GM19395 (cell line): Measurements from ENCODE around the gene FSD2.
A peak's percentile ranks its signal among the peaks of the same experiment; 100 is the strongest.

ENCODE experiments used
- ATAC-seq: cut with Tn5 transposase; IDR thresholded peaks from one replicate; pipeline ENCODE4 v1.9.1; 2021; ENCODE audit warnings: mild to moderate bottlenecking, moderate library complexity; ENCODE audit not compliant: unreplicated experiment

The FSD2 gene, protein sequence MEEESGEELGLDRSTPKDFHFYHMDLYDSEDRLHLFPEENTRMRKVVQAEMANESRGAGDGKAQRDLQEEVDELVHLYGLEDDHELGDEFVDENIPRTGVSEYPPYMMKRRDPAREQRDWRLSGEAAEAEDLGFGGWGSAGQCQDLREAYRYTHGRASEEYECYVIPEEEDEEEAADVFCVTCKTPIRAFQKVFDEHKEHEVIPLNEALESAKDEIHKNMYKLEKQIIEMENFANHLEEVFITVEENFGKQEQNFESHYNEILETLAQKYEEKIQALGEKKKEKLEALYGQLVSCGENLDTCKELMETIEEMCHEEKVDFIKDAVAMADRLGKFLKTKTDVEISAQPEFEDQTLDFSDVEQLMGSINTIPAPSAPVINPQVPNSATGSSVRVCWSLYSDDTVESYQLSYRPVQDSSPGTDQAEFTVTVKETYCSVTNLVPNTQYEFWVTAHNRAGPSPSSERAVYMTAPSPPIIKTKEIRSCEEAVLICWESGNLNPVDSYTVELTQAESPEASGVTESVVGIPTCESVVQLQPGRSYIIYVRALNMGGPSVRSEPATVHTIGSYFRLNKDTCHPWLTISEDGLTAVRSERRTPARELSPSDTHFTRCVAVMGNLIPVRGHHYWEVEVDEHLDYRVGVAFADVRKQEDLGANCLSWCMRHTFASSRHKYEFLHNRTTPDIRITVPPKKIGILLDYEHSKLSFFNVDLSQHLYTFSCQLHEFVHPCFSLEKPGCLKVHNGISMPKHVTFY

DNA sequence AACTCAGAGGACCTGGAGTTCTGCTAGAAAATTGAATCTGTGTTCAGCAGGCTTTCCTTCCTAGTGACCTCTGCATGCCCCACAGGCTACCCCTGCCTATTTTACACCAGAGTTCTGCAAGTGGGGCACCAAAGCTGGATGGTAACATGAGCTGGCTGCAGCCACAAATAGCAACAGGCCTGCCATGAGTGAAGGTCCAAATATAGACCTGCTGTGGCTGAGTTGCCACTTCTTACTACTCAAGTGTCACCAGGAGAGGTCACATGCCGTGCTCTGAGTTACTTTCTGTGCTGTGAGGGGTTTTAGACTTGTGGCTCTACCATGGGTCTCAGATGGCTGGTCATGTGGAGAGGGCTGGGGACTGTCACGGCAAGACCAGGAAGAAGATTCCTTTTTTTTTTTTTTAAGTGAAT, at the start of gene FSD2:
TSS of gene FSD2 (minus strand) at position 76 of the 413 bp plus-strand sequence. CDS start 18,679 bp downstream, outside the sequence.
- peak; percentile 67 for ATAC-seq

DNA sequence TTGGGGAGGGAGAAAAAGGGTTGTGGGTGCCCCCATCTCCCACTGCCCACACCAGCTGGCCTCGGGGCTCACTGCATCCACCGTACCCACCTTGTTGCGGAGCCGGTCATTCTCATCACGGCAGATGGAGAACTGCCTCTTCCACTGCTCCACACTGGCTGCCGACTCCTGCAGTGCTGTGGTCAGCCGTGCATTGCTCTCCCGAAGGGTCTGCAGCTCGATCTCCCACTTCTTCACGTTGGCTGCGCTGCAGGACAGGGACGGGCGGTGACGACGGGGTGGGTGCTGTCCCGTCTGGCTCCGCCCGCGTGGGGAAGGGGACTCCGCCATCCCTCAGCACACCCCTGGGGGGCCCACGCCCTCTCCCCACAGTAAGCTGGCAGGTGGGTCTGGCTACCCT, 48.7 kb upstream of the FSD2 start:
- ATAC-seq = no peak

DNA sequence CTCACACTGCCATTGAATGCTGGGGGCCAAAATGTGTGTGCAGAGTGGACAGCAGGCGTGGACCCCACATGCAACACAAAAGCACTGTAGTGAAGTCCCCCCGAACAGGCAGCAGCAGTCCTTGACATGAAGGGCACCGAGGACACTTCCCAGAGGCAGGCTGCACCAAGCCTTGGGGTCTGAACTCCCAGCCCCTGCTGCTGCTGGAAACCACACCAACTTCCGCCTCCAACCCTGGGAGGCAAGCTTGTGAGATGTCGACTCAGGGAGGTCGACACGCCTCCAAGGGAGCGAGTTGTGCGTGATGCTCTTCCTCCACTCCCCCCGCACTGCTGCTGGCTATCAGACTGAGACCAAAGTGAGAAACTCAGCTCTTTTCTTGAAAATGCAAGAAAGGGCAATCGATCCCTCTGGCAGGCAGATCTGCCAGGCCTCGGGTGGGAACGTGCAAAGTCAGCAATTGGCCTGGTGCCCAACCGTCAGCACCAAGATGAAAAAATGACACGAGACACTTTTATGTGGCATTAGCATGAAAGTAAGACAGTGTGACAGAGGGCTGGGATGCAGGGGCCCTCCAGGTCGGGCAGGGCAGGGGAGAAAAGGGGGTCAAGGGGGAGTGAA, 47.2 kb upstream of the FSD2 start:
- no peak for ATAC-seq

DNA sequence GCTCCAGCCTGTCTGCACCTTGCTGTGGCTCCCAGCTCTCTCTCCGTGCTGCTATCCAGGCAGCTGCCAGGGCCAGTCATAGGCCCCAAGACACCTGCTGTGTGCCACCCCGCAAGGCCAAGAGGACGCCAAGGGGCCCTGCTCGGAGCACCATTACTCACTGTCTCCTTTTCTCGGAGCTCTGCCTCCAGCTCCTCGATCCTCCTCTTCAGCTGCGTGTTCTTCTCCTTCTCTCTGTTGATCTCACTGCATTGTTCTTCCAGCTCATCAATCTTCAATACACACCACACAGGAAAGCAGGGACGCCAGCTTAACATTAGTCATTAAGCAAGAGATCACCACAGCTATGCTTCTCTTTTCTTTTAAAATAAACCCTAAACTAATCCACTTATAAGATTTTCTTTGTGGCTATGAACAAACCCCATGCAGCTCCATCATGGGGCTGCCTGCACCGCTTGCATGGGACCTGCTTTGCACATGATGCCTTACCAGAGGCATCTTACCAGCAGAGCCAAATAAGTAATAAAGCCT, 46.2 kb upstream of the FSD2 start:
- no peak for ATAC-seq

DNA sequence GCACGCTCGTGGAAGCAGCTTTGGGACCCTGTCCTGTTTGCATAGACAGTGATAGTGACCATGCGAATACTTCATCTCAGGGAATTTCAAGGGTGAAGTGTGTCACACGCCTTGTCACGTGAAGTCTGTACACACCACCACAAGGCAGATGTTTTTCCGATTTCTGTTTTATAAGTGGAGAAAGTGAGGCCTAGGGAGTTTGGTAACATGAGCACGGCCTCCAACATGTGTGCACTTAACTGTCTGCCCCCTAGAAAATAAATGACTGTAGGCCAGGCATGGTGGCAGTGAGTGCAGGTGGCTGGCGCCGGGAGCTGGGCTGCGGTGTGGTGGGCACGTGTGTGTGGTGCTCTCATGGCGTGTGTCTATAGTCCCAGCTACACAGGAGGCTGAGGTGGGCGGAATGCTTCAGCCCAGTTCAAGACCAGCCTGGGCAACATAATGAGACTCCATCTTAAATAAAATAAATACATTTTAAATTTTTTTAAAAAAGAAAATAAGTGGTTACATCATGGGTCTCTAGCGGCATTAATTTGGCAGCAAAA, 45.5 kb upstream of the FSD2 start:
- ATAC-seq = no peak

DNA sequence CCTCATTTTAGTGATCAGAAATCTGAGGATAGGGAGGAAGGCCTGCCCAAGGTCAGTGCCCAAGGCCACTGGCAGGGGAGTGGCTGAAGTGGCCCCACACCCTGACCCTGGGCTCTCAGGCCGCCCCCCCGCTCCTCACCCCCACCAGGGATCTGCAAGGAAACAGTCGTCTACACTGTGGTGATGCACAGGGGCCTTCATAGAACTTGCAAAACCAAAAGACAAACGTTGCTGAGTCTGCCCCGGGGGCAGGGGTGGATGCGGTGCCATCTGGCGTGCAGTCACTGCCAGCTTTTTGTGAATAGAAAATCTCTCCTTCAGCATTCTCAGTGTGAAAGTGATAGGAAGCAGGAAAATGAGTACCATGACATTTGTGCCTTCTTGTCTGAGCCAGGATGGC, 44.9 kb upstream of the FSD2 start:
- no peak for ATAC-seq

DNA sequence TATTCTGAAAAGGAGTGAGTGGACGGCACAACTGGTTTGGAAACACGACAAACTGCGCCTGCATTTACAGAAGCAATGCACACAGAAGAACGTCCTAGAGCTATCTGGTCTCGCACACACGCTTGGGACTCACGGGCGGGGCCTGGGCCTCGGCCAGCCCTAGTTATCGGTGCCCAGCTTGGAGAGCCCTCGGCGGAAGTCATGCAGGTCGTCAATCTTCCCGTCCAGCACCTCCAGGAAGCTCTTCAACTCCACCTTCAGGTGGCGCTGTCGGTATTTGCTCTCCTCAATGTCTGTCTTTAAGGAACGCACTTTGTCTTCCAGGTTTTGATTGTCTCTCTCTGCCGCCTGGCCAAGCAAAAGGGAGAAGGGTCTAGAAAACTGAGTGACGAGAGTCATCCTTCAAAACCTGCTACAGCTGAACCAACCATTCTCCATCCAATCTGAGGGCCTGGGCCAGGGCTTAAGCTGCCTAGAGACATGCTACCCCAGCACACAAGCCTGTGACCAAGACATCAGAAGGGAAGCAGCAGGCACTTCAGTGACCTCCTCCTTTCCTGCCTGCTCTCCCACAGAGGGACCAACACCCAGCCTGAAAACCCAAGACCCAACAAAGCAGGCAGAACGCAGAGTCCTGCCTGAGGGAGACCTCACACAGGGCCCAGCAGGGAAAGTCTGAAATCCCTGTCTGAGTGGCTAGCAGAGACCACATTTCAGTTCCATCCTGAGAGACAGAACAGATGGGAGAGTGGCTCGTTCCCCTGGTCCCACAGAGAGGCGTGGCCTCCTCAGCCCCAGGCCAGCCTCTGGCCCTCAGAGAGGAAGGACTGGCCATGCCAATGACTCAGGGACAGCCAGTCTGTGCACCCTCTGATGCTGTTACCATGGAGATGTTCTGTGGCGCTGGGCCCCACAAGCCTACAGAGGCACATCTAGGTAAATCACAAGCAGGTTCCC, 44.0 kb upstream of the FSD2 start:
- peak; percentile 71 for ATAC-seq

DNA sequence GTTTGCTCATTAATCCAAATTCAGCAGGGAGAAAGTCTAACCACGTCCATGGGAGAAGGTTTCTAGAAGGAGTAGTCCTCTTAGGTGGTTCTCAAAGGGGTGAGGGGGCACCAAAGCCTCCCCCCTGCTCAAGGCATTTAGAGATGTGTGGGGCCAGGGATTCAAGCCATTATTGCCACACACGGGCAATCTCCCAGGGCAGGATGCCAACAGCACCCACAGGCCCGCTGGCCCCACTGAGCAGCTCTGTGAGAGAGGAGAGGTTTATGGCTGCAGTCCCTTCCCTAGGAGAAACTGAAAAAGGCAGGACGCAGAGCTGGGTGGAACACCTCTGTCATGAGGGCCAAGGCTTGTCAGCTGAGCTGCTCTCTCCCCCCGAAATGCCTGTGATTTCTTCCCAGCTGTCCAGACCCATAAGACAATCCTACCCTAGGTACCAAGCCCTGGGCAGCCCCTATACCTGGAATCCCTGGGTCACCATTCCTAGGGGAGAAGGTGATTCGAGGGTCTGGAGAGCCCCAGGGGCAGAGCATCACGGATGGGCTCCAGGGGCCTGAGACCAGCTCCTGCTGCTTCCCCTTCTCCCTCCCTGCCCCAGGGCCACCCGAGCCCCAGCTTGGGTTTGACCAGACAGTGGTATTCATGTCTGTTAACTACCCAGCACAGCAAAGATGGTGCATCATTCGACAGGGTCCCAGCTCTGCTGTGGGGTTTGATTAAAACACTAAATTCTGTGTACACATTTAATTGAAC, 42.5 kb upstream of the FSD2 start:
- no peak for ATAC-seq

DNA sequence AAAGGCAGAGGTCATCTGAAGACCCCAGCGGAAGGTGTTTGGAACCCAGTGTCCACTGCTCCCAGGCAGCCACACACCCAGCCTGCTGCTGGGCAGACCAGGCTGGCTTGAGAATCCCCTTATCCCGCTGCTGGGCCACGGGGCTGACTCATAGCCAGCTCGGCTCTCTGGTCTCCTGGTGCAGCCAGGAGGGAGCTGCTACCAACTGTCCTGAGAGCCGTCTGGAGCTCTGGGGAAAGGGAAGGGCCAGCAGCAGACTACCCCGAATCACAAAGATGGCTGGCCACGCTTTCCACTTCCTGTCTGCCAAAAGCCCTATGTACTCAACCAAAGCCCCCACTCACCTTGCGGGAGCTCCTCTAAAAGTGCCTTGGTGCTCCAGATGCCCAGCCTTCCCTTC, 41.8 kb upstream of the FSD2 start:
- ATAC-seq = no peak

DNA sequence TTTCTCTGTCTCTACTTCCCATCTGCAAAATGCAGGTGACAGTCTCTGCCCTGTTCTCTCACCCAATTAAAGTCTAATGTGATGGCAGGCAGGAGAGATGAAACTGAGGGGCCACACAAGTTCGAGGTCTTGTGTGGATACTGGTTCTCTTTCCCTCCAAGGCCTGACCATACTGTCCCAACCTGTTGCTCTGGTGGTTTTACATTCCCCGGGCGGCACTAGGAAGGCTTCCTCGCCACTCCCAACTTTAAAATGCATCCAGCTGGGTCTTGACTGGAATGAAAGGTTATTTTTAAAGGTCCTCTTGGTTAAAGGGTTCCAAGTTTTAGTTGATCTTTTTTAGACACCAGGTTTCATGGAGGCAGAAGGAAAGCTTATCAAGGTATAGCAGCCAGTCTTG, 40.8 kb upstream of the FSD2 start:
- ATAC-seq = no peak

DNA sequence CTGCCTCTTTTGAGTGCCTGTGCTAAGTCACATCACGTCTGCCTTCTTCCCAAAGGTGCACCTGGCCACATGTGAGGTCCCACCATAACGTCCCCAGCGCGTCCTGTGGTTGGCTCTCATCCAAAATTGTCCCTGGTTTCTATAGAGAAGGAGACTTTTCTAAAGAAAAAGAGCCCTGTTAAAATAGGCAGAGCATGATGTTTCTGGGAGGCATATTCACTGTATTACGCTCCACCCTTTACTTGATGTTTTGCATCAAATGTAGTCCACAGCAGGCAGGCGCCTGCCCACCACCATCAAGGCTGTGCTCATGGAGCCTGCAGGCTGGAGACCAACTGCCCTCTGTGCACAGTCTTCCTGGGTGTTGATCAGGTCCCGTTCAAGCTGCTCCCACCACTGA, 39.8 kb upstream of the FSD2 start:
- no peak for ATAC-seq

DNA sequence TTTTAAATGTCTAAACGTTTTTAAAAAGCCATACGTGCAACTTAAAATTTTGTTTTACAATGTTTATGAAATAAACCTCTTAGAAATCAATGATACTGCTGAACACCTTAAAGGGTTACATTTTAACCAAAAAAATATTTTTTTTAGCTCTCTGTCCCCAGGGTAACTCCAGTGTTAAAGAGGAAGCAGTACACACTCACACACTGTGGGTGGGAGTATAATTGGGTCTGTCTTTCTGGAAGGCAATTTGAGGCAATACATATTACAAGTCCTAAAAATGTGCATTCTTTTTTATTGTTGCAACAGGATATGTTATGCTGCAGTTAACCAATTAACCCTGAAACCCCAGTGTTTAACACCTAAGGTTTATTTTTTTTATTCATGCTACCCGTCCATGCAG, 37.7 kb upstream of the FSD2 start:
- no peak for ATAC-seq

DNA sequence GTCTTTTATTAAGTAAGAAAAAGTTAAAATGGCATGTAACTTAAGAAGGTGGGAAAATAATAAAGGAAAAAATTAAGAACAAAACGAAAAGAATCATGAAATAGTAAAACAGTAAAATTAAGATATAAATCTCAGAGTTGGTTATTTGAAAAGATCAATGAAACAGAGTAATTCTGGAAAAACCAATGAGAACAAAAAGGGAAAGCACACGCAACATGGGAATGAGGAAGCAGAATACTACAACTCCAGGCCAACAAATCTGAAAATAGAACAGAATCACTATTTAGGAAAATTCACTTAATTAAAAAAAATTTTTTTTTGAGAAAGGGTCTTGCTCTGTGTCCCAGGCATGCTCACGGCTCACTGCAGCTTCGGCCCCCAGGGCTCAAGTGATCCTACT, 34.3 kb upstream of the FSD2 start:
- no peak for ATAC-seq

DNA sequence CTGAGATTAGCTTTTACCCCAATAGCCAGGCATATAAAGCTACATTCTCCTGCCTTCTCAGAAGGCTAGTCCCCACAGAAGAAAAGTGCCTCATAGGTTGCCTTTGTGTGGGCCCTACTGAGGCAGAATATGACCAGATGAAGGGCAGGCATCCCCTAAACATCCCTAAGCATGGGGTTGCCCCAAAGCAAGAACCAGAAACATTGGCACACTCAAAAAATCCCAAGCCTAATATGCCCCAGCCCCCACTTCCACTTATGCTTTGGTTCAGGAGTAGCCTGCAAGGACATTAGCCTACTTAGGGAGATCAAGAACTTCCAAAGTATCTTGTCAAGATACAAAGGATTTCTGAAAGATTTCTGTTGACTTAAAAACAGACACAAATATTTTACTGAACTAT, 33.3 kb upstream of the FSD2 start:
- ATAC-seq = no peak

DNA sequence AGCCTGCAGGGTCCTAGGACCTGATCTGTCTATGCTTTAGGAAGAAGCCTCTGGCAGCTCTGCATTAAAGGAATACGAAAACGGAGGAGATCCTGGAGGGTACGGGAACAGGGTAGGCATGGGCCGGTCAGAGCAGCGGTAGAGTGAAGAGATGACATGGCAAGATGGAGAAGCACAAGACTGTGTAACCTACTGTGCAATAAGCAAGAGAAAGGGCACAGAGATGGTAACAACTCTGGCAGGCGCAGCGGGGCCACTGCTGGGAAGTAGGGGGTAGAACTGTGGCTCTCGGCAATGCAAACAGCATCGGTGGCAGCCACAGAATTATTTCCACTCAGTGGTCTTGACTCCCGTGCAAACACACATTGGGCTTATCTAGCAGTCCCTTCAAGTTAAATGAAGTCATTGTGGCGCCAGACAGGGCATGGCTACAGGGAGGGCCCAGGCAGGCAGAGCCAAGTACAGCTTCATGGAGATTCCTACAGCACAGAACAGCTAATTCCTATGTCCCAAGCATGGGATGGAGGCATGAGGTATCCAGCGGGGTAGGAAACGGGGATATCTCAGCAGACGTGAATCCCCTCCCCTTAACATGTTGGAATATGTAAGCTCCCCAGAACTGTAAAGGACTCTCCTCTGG, 32.3 kb upstream of the FSD2 start:
- ATAC-seq = no peak

DNA sequence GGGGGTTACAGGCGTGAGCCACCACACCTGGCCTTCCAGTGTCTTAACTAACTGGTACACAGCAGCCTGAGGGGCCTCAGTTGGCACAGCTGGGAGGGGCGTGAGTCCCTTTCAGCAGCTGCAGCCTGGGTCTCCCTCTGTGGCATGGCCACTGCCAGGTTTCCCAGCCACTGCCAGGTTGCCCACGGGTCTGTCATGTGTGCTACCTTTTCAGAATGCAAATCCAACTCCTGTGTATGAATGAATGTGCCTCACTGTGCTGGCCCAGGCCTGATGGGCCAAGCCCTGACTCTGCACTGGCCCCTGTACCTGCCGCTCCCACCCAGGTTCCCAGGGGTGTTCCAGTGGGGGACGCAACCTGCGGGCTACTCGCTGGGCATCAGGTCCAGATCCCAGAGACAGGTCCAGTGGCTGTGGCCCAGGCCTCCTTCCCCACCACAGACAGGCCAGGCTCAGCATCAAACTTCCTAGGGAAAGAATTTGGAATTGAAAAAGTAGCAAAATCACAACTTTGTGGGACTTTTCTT, 29.6 kb upstream of the FSD2 start:
- no peak for ATAC-seq

DNA sequence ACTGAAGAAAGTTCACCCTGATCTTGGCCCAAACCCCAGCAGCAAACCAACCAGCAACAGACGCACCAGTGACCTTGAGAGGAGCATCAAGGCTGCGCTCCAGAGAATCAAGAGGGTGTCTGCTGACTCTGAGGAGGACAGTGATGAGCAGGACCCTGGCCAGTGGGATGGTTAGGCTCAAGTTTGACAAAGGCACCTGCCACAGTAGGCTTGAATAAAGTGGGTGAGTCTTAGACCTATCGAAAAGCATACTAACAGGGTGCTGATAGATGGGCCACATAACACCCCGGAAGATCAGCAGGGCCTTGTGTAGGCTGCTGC, 27.5 kb upstream of the FSD2 start:
- ATAC-seq = no peak

DNA sequence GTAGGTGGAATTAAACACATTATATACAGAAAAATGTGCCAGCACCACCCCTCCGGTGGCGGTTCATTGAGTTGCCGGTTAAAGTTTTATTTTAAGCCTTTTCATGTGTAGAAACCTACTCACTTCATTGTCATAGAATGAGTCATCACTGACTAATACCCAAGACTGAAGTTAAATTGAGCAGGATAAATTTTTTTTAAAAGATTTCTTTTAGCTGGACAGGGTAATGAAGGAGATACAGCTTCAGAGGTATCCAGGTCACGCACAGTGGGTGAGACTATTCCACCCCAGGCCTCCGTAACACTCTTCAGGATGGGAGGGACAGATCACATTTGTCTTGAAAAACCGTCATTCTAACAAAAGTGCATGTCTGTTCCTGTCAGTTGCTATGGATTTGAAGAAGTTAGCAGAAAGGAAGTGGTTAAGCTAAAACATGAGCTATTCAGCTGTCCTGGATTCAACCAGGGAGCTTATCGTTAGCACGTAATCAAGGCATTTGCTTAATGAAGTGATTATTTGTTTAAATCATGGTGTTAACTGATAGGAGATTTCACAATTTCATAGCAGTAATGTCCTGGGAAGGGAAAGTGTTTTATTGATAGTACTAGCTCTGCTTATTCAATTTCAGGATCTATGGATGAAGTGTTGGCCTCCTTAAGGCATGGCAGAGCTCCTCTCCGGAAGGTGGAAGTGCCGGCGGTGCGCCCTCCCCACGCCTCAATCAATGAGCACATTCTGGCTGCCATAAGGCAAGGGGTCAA, 26.9 kb upstream of the FSD2 start:
- ATAC-seq = peak; percentile 96
